Cardiac fibroblast (primary cell): ENCODE data around the gene ZNF14.
"Not testable (repeated sequence)": the region's sequence is repeated elsewhere in the genome, so short reads cannot be mapped to it uniquely, and the experiment has no call there.

ENCODE experiments used
- DNase-seq, 2 donors: peaks; one replicate each; pipeline versions ENCODE4 v3.0.0 to v3.0.0-alpha.2; 2010; ENCODE audit warnings: low read depth in 2 of 2
- H3K4me3 ChIP-seq, 2 donors: replicated peaks in 1 of 2; 1 replicate in 1 of 2; 2 replicates in 1 of 2; pipeline ENCODE4 v1.5.1; 2011; ENCODE audit warnings: low read depth in 2 of 2, low read length in 2 of 2, mild to moderate bottlenecking in 2 of 2, moderate library complexity in 1 of 2
- CTCF ChIP-seq: IDR thresholded peaks from one replicate; pipeline ENCODE4 v1.5.1; 2011; ENCODE audit warnings: low read depth, mild to moderate bottlenecking, low read length, inconsistent platforms

Gene ZNF14

DNA sequence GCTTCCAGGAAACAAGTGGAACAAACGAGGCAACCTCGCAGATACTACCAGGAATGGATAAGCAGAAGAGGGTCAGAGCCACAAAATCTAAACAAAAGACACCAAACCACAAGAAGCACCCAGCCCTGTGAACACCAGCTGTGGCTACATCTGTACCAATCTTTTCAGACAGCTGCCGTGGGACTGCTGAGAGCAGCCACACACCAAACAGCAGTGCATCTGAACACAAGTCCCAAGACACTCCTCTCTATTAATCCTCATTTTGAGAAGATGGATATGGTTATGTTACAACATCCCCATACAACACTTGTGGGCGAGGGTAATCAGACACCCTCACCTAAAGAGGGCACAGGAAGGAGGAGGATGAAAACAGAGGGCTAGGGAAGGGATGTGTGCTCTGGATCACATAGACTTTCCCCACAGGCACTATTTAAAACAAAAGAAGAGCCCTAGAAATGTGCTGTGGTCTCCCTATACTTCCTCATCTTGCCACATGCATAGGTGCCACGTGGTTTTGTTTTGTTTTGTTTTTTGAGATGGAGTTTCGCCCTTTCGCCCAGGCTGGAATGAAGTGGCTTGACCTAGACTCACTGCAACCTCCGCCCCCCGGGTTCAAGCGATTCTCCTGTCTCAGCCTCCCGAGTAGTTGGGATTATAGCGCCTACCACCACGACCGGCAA is 41.6 kb upstream of the ZNF14 start:
- DNase-seq = no peak
- TF ChIP-seq CTCF = no peak
- H3K4me3 ChIP-seq = no peak overlapping the region

DNA sequence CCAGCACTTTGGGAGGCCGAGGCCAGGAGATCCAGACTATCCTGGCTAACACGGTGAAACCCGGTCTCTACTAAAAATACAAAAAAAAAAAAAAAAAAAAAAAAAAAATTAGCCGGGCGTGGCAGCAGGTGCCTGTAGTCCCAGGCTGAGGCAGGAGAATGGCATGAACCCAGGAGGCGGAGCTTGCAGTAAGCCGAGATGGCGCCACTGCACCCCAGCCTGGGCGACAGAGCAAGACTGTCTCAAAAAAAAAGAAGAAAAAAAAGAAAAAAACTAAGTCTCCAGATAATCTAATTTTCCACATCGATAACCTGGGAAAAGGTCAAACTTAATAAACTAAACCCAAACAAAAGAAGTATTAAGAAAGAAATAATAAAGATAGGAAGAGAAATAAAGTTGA is 39.1 kb upstream of the ZNF14 start:
- not testable (repeated sequence) for DNase-seq, H3K4me3 ChIP-seq

- not testable (repeated sequence) for H3K4me3 ChIP-seq
Observed at GRCh38 chr19:19769971-19770370, 37.1 kb upstream of the ZNF14 start.

DNA sequence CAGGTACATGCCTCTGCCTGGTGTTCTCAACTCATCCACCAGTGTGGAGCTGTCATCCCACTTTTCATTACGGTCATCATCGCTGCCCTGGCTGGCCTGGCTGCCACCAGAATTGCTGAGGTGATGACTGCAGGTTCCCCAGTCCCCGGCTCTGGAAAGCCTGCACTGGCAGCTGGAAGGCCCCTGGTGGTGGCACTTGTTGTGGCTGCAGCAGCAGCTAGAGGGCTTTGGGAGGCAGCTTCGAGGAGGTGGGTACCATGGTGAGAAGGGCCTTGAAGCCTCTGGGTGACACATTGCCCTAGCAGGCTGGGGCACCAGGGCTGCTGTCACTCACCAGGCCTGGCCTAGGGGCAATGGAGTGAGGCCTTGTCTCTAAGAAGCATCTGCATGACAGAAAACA is 25.3 kb upstream of the ZNF14 start:
- no peak overlapping the region for H3K4me3 ChIP-seq
- TF ChIP-seq CTCF = no peak
- DNase-seq = no peak

More at GRCh38 chr19:19769971-19770370, 37.1 kb upstream of the ZNF14 start:
- DNase-seq = not testable (repeated sequence)

- H3K4me3 ChIP-seq = no peak overlapping the region
- DNase-seq = no peak
- no peak for TF ChIP-seq CTCF
Observed at GRCh38 chr19:19752760-19753403, 20.0 kb upstream of the ZNF14 start.

- no peak for TF ChIP-seq CTCF
- no peak overlapping the region for H3K4me3 ChIP-seq
- no peak for DNase-seq
Observed at GRCh38 chr19:19751846-19752245, 18.9 kb upstream of the ZNF14 start.

GRCh38 chr19:19750842-19751790 is 18.2 kb upstream of the ZNF14 start:
- no peak for DNase-seq
- H3K4me3 ChIP-seq = no peak overlapping the region
- TF ChIP-seq CTCF = no peak
